Measurements from ENCODE around the gene CENPP.
"Not testable (repeated sequence)": the region's sequence is repeated elsewhere in the genome, so short reads cannot be mapped to it uniquely, and the experiment has no call there.

Gene CENPP

GRCh38 chr9:92380603-92381002 lies 54.9 kb downstream of the CENPP start:
- DNase-seq (ENCODE audit: low read depth in 2 of 2) = no peak

- DNase-seq (ENCODE audit: low read depth in 2 of 2) = no peak
These were observed 56.0 kb downstream of the CENPP start for GRCh38 chr9:92381775-92382174.

- no peak for DNase-seq (ENCODE audit: low read depth in 2 of 2)
These were observed 58.6 kb downstream of the CENPP start for GRCh38 chr9:92384375-92384774.

- DNase-seq (ENCODE audit: low read depth in 2 of 2) = no peak
These were observed 59.2 kb downstream of the CENPP start for GRCh38 chr9:92385001-92385400.

GRCh38 chr9:92385477-92385876 lies 59.7 kb downstream of the CENPP start:
- no peak for DNase-seq (ENCODE audit: low read depth in 2 of 2)

GRCh38 chr9:92385953-92386352 lies 60.2 kb downstream of the CENPP start:
- DNase-seq (ENCODE audit: low read depth in 2 of 2) = no peak

GRCh38 chr9:92392690-92393089 lies 66.9 kb downstream of the CENPP start:
- no peak for DNase-seq (ENCODE audit: low read depth in 2 of 2)

GRCh38 chr9:92393686-92394085 lies 67.9 kb downstream of the CENPP start:
- DNase-seq (ENCODE audit: low read depth in 2 of 2) = no peak

GRCh38 chr9:92395617-92396016 lies 69.9 kb downstream of the CENPP start:
- DNase-seq (ENCODE audit: low read depth in 2 of 2) = no peak

- no peak for DNase-seq (ENCODE audit: low read depth in 2 of 2)
These were observed 72.1 kb downstream of the CENPP start for GRCh38 chr9:92397853-92398252.

GRCh38 chr9:92402360-92402759 lies 76.6 kb downstream of the CENPP start:
- no peak for DNase-seq (ENCODE audit: low read depth in 2 of 2)

GRCh38 chr9:92402826-92403745 lies 77.3 kb downstream of the CENPP start:
- DNase-seq (ENCODE audit: low read depth in 2 of 2) = no peak

GRCh38 chr9:92404042-92404836 lies 78.5 kb downstream of the CENPP start, which contains the start of gene OGN:
Gene OGN, minus strand, starts transcription at chr9:92404578. Its CDS starts 1,171 bp downstream, at chr9:92403407.
- DNase-seq (ENCODE audit: low read depth in 2 of 2) = no peak

- no peak for DNase-seq (ENCODE audit: low read depth in 2 of 2)
These were observed 80.1 kb downstream of the CENPP start for GRCh38 chr9:92405818-92406217.

- no peak for DNase-seq (ENCODE audit: low read depth in 2 of 2)
These were observed 80.7 kb downstream of the CENPP start for GRCh38 chr9:92406477-92406876.

- DNase-seq (ENCODE audit: low read depth in 2 of 2) = no peak
These were observed 82.1 kb downstream of the CENPP start for GRCh38 chr9:92407818-92408217.

GRCh38 chr9:92408747-92409478 lies 83.2 kb downstream of the CENPP start:
- DNase-seq (ENCODE audit: low read depth in 2 of 2) = no peak

GRCh38 chr9:92411157-92411556 lies 85.4 kb downstream of the CENPP start:
- not testable (repeated sequence) for DNase-seq (ENCODE audit: low read depth in 2 of 2)

GRCh38 chr9:92414566-92414965 lies 88.8 kb downstream of the CENPP start:
- no peak for DNase-seq (ENCODE audit: low read depth in 2 of 2)

- DNase-seq (ENCODE audit: low read depth in 2 of 2) = no peak
These were observed 97.0 kb downstream of the CENPP start for GRCh38 chr9:92422611-92423338.

GRCh38 chr9:92423612-92424011 lies 97.9 kb downstream of the CENPP start:
- DNase-seq (ENCODE audit: low read depth in 2 of 2) = no peak
